H9 (cell line): ENCODE results near the gene TMPRSS11A. TPM values are rescaled to one million over a fixed set of nuclear protein-coding genes. Genes with fewer than 3 reads are reported as not detected.

Source experiments
- DNase-seq: peaks from one replicate; pipeline ENCODE4 v3.0.0-alpha.2; 2017
- H2AFZ ChIP-seq: one replicate; pipeline ENCODE4 v1.6.1; 2013; ENCODE audit warnings: mild to moderate bottlenecking, low read length, control low read depth, moderate library complexity
- H2AK5ac ChIP-seq: 2 replicates; pipeline ENCODE4 v1.6.1; 2013; ENCODE audit warnings: low read length, control low read depth, mixed read lengths; ENCODE audit not compliant: insufficient read length
- H2BK120ac ChIP-seq: one replicate; pipeline ENCODE4 v1.6.1; 2013; ENCODE audit warnings: low read depth, mild to moderate bottlenecking, low read length, control low read depth, inconsistent platforms; ENCODE audit not compliant: poor library complexity, severe bottlenecking
- H2BK12ac ChIP-seq: 2 replicates; pipeline ENCODE4 v1.6.1; 2013; ENCODE audit warnings: low read length, control low read depth, mixed read lengths, low read depth; ENCODE audit not compliant: insufficient read length
- H2BK15ac ChIP-seq: 2 replicates; pipeline ENCODE4 v1.6.1; 2013; ENCODE audit warnings: low read depth, low read length, control low read depth
- H2BK20ac ChIP-seq: one replicate; pipeline ENCODE4 v1.6.1; 2013; ENCODE audit warnings: low read depth, mild to moderate bottlenecking, low read length, control low read depth, inconsistent platforms; ENCODE audit not compliant: poor library complexity, severe bottlenecking
- H2BK5ac ChIP-seq: 2 replicates; pipeline ENCODE4 v1.6.1; 2013; ENCODE audit warnings: low read length, control low read depth, mixed read lengths; ENCODE audit not compliant: insufficient read length
- H3K14ac ChIP-seq: 2 replicates; pipeline ENCODE4 v1.6.1; 2013; ENCODE audit warnings: low read length, control low read depth; ENCODE audit not compliant: insufficient read depth
- H3K18ac ChIP-seq: 2 replicates; pipeline ENCODE4 v1.6.1; 2013; ENCODE audit warnings: low read depth, mild to moderate bottlenecking, mixed read lengths, low read length, control low read depth; ENCODE audit not compliant: insufficient read length
- H3K23ac ChIP-seq: 2 replicates; pipeline ENCODE4 v1.6.1; 2013; ENCODE audit warnings: low read length, control low read depth, mixed read lengths, low read depth; ENCODE audit not compliant: insufficient read length
- H3K23me2 ChIP-seq: 2 replicates; pipeline ENCODE4 v1.6.1; 2013; ENCODE audit warnings: low read depth, mild to moderate bottlenecking, mixed read lengths, low read length, control low read depth; ENCODE audit not compliant: insufficient read length, poor library complexity, severe bottlenecking
- H3K27ac ChIP-seq: 2 replicates; pipeline ENCODE4 v1.5.1; 2013; ENCODE audit warnings: low read length, control low read depth, mixed read lengths, low read depth; ENCODE audit not compliant: insufficient read length
- H3K27me3 ChIP-seq: 2 replicates; pipeline ENCODE4 v1.6.1; 2013; ENCODE audit warnings: low read length, control low read depth, inconsistent platforms; ENCODE audit not compliant: insufficient read depth
- H3K4ac ChIP-seq: 2 replicates; pipeline ENCODE4 v1.6.1; 2013; ENCODE audit warnings: low read depth, mild to moderate bottlenecking, control low read depth, inconsistent platforms, low read length, moderate library complexity
- H3K4me1 ChIP-seq: 2 replicates; pipeline ENCODE4 v1.6.1; 2013; ENCODE audit warnings: low read length, control low read depth, inconsistent platforms; ENCODE audit not compliant: insufficient read depth
- H3K4me2 ChIP-seq: 2 replicates; pipeline ENCODE4 v1.6.1; 2013; ENCODE audit warnings: low read length, control low read depth, mixed read lengths; ENCODE audit not compliant: insufficient read length, insufficient read depth
- H3K56ac ChIP-seq: 2 replicates; pipeline ENCODE4 v1.6.1; 2013; ENCODE audit warnings: low read depth, mild to moderate bottlenecking, mixed read lengths, low read length, control low read depth; ENCODE audit not compliant: insufficient read length
- H3K79me1 ChIP-seq: 2 replicates; pipeline ENCODE4 v1.6.1; 2013; ENCODE audit warnings: low read depth, mild to moderate bottlenecking, moderate library complexity, low read length, control low read depth, inconsistent platforms; ENCODE audit not compliant: insufficient read depth, poor library complexity, severe bottlenecking
- H3K79me2 ChIP-seq: 2 replicates; pipeline ENCODE4 v1.6.1; 2013; ENCODE audit warnings: low read length, control low read depth, inconsistent platforms; ENCODE audit not compliant: insufficient read depth
- H3K9ac ChIP-seq: 2 replicates; pipeline ENCODE4 v1.6.1; 2013; ENCODE audit warnings: low read length, control low read depth, mixed read lengths; ENCODE audit not compliant: insufficient read length; ENCODE audit errors: extremely low read depth
- H3K9me3 ChIP-seq: one replicate; pipeline ENCODE4 v1.6.1; 2013; ENCODE audit warnings: low read depth, low read length, inconsistent platforms; ENCODE audit not compliant: control insufficient read depth
- H3T11ph ChIP-seq: one replicate; pipeline ENCODE4 v1.6.1; 2013; ENCODE audit warnings: mild to moderate bottlenecking, low read length, control low read depth, inconsistent platforms
- H4K20me1 ChIP-seq: one replicate; pipeline ENCODE4 v1.6.1; 2013; ENCODE audit not compliant: control insufficient read depth, insufficient read length, insufficient read depth
- H4K5ac ChIP-seq: 2 replicates; pipeline ENCODE4 v1.6.1; 2013; ENCODE audit warnings: low read depth, mild to moderate bottlenecking, mixed read lengths, low read length, control low read depth; ENCODE audit not compliant: insufficient read length
- H4K8ac ChIP-seq: replicated peaks from 2 replicates; pipeline ENCODE4 v1.6.1; 2013; ENCODE audit warnings: low read length, control low read depth, mixed read lengths, low read depth; ENCODE audit not compliant: insufficient read length
- H4K91ac ChIP-seq: 2 replicates; pipeline ENCODE4 v1.6.1; 2013; ENCODE audit warnings: low read depth, mild to moderate bottlenecking, moderate library complexity, mixed read lengths, low read length, control low read depth; ENCODE audit not compliant: insufficient read length
- H3K27ac Mint-ChIP-seq, 3 experiments: 2 replicates in 2 of 3; 3 replicates in 1 of 3; pipeline ENCODE4 v1.8.0; 2020 to 2021; ENCODE audit warnings: mixed read lengths in 3 of 3, mild to moderate bottlenecking in 1 of 3, moderate library complexity in 1 of 3
- H3K27me3 Mint-ChIP-seq: 2 replicates; pipeline ENCODE4 v1.8.0; 2021; ENCODE audit warnings: low read depth, mild to moderate bottlenecking, moderate library complexity, mixed read lengths
- H3K36me3 Mint-ChIP-seq, 3 experiments: 2 replicates in 2 of 3; 3 replicates in 1 of 3; pipeline ENCODE4 v1.8.0; 2020 to 2021; ENCODE audit warnings: low read depth in 3 of 3, mixed read lengths in 3 of 3; ENCODE audit not compliant: insufficient read depth in 1 of 3
- H3K4me1 Mint-ChIP-seq, 2 experiments: 2 replicates each; pipeline ENCODE4 v1.8.0; 2020; ENCODE audit warnings: mixed read lengths in 2 of 2
- H3K4me3 Mint-ChIP-seq, 2 experiments: 2 replicates in 1 of 2; 3 replicates in 1 of 2; pipeline ENCODE4 v1.8.0; 2020 to 2021; ENCODE audit warnings: mild to moderate bottlenecking in 2 of 2, mixed read lengths in 2 of 2, moderate library complexity in 1 of 2
- H3K9me3 Mint-ChIP-seq, 2 experiments: 2 replicates in 1 of 2; 3 replicates in 1 of 2; pipeline ENCODE4 v1.8.0; 2020; ENCODE audit warnings: mild to moderate bottlenecking in 2 of 2, mixed read lengths in 2 of 2, moderate library complexity in 1 of 2
- WGBS: extraction: QIAGEN DNeasy Blood & Tissue Kit; methylation state at CpG from one replicate; pipeline ENCODE4 v1.1.7; 2013; ENCODE audit warnings: missing lambda C conversion rate, low lambda C conversion rate, mixed read lengths; ENCODE audit not compliant: insufficient read length; ENCODE audit errors: extremely low coverage; 5-methylcytosine and 5-hydroxymethylcytosine counted together
- total RNA-seq: library from RNA; stranded (reverse); gene quantifications from 2 replicates; pipeline ENCODE4 v1.2.1, GENCODE V29; 2021
- TF ChIP-seq, protein P1 (sequence below): fragments of 200-600 bp; sonication (generic); conservative IDR thresholded peaks from 3 replicates; pipeline ENCODE4 v1.8.0; 2021; ENCODE audit warnings: antibody characterized with exemption, mild to moderate bottlenecking

TMPRSS11A gene
- total RNA-seq, 1 experiment from 2014 or later, result not detected

- no peaks in the 10 kb centered on the region for H3K36me3 Mint-ChIP-seq
- H2AFZ ChIP-seq, result no peak overlapping the region
- H4K91ac ChIP-seq, result no peak overlapping the region
- no peak overlapping the region for H3K18ac ChIP-seq
- no peak overlapping the region for H3T11ph ChIP-seq
- H3K79me1 ChIP-seq, result no peaks in the 10 kb centered on the region
- TF ChIP-seq, protein P1, sequence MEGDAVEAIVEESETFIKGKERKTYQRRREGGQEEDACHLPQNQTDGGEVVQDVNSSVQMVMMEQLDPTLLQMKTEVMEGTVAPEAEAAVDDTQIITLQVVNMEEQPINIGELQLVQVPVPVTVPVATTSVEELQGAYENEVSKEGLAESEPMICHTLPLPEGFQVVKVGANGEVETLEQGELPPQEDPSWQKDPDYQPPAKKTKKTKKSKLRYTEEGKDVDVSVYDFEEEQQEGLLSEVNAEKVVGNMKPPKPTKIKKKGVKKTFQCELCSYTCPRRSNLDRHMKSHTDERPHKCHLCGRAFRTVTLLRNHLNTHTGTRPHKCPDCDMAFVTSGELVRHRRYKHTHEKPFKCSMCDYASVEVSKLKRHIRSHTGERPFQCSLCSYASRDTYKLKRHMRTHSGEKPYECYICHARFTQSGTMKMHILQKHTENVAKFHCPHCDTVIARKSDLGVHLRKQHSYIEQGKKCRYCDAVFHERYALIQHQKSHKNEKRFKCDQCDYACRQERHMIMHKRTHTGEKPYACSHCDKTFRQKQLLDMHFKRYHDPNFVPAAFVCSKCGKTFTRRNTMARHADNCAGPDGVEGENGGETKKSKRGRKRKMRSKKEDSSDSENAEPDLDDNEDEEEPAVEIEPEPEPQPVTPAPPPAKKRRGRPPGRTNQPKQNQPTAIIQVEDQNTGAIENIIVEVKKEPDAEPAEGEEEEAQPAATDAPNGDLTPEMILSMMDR, result no peak
- H2AK5ac ChIP-seq, result no peak overlapping the region
- H3K79me2 ChIP-seq, result no peaks in the 10 kb centered on the region
- no peak overlapping the region for H4K5ac ChIP-seq
- H3K14ac ChIP-seq, result no peak overlapping the region
- no peak overlapping the region for H2BK120ac ChIP-seq
- H3K27ac Mint-ChIP-seq, result no peak overlapping the region
- H3K9ac ChIP-seq, result no peak overlapping the region
- no peak overlapping the region for H3K4me3 Mint-ChIP-seq
- H4K8ac ChIP-seq, result no peak overlapping the region
- no peaks in the 10 kb centered on the region for H3K9me3 Mint-ChIP-seq
- H3K23ac ChIP-seq, result no peak overlapping the region
- peaks cover 2 to 3% of the 10 kb centered on the region in 2 experiments; a peak in 2 of 4 replicates for H3K4me1 Mint-ChIP-seq
- DNase-seq, result no peak
- no peak overlapping the region for H2BK20ac ChIP-seq
- H3K27ac ChIP-seq, result no peak overlapping the region
- H3K23me2 ChIP-seq, result no peaks in the 10 kb centered on the region
- no peak overlapping the region for H3K4ac ChIP-seq
- no peak overlapping the region for H3K56ac ChIP-seq
- H3K27me3 Mint-ChIP-seq, result no peaks in the 10 kb centered on the region
- WGBS, result no CpG with 5 or more reads among the region's 5 CpGs
- H2BK5ac ChIP-seq, result no peak overlapping the region
- no peaks in the 10 kb centered on the region for H3K4me1 ChIP-seq
- H2BK12ac ChIP-seq, result no peak overlapping the region
- no peaks in the 10 kb centered on the region for H3K27me3 ChIP-seq
- no peak overlapping the region for H3K4me2 ChIP-seq
- no peaks in the 10 kb centered on the region for H4K20me1 ChIP-seq
- no peak overlapping the region for H2BK15ac ChIP-seq
- H3K9me3 ChIP-seq, result no peaks in the 10 kb centered on the region
Observed at GRCh38 chr4:67915400-67915966, 47.8 kb downstream of the TMPRSS11A start.
